B cell (primary cell): Measurements from ENCODE around the gene ARHGEF33. TPM values are rescaled to one million over a fixed set of nuclear protein-coding genes. Genes with fewer than 3 reads are reported as not detected.

Experiments used
- ATAC-seq: fragments of 200-7000 bp; cut with Tn5 transposase; one replicate; pipeline ENCODE4 v1.10.0; 2021; ENCODE audit warnings: low read depth, mild to moderate bottlenecking, moderate number of reproducible peaks, moderate library complexity
- CTCF ChIA-PET: fragments of 350-600 bp; sonication (Branson Sonifier 250); formaldehyde crosslinking; loops from one replicate; lab custom pipeline; 2021; ENCODE audit warnings: antibody characterized with exemption, inconsistent platforms; lab: Charles Lee
- POLR2A ChIA-PET: fragments of 350-600 bp; sonication (Branson Sonifier 250); formaldehyde crosslinking; loops from one replicate; lab custom pipeline; 2021; ENCODE audit warnings: antibody characterized with exemption; lab: Charles Lee
- DNase-seq: peaks from one replicate; pipeline ENCODE4 v3.0.0; 2013
- H2AFZ ChIP-seq: 2 replicates; pipeline ENCODE4 v1.6.1; 2012; ENCODE audit warnings: mild to moderate bottlenecking, low read depth, low read length; ENCODE audit not compliant: insufficient read depth, poor library complexity, severe bottlenecking
- H3K27ac ChIP-seq, 2 donors: 1 replicate in 1 of 2; 2 replicates in 1 of 2; pipeline ENCODE4 v1.5.1; 2012 to 2013; ENCODE audit warnings: low read length in 2 of 2, mild to moderate bottlenecking in 2 of 2, moderate library complexity in 1 of 2
- H3K27me3 ChIP-seq, 4 experiments: fragments of 200-600 bp in 1 of 4; sonication (generic) in 1 of 4; replicated peaks in 1 of 4; 1 replicate in 2 of 4; 2 replicates in 2 of 4; pipeline versions ENCODE4 v1.6.1 to v1.7.0; 2013 to 2016; ENCODE audit warnings: low read length in 3 of 4, mild to moderate bottlenecking in 2 of 4, mixed read lengths in 1 of 4, moderate library complexity in 1 of 4; ENCODE audit not compliant: insufficient read depth in 4 of 4, control insufficient read depth in 3 of 4; ENCODE audit errors: control extremely low read depth in 1 of 4
- H3K36me3 ChIP-seq, 2 experiments: replicated peaks in 1 of 2; 1 replicate in 1 of 2; 2 replicates in 1 of 2; pipeline versions ENCODE4 v1.6.1 to v1.7.1; 2013; ENCODE audit warnings: low read length in 1 of 2; ENCODE audit not compliant: insufficient read depth in 2 of 2, control insufficient read depth in 1 of 2; ENCODE audit errors: control extremely low read depth in 1 of 2, extremely low read depth in 1 of 2
- H3K4me1 ChIP-seq, 2 donors: fragments of 200-600 bp in 1 of 2; sonication (generic) in 1 of 2; 1 replicate in 1 of 2; 2 replicates in 1 of 2; pipeline versions ENCODE4 v1.5.1 to v1.6.1; 2013 to 2017; ENCODE audit warnings: low read length in 2 of 2; ENCODE audit not compliant: control insufficient read depth in 2 of 2, insufficient read depth in 2 of 2
- H3K4me2 ChIP-seq: replicated peaks from 2 replicates; pipeline ENCODE3; 2012; ENCODE audit warnings: mild to moderate bottlenecking, low read depth, low read length; ENCODE audit not compliant: poor library complexity, severe bottlenecking
- H3K4me3 ChIP-seq, 5 experiments: fragments of 200-600 bp in 1 of 5; sonication (generic) in 1 of 5; 1 replicate in 3 of 5; 2 replicates in 2 of 5; pipeline versions ENCODE4 v1.5.1 to v1.7.0; 2011 to 2016; ENCODE audit warnings: low read length in 4 of 5, mild to moderate bottlenecking in 4 of 5, low read depth in 2 of 5, control low read depth in 1 of 5, moderate library complexity in 1 of 5; ENCODE audit not compliant: insufficient read depth in 1 of 5; ENCODE audit errors: control extremely low read depth in 1 of 5, extremely low read depth in 1 of 5
- H3K79me2 ChIP-seq: fragments of 200-600 bp; sonication (generic); one replicate; pipeline ENCODE4 v1.6.0; 2016; ENCODE audit warnings: low read length; ENCODE audit not compliant: control insufficient read depth, insufficient read depth
- H3K9ac ChIP-seq: fragments of 200-600 bp; sonication (generic); 2 replicates; pipeline ENCODE4 v1.6.1; 2017; ENCODE audit warnings: mild to moderate bottlenecking, low read length, moderate library complexity
- H3K9me3 ChIP-seq, 3 donors: one replicate each; pipeline versions ENCODE4 v1.6.1 to v1.7.1; 2013; ENCODE audit warnings: low read length in 2 of 3; ENCODE audit not compliant: control insufficient read depth in 2 of 3, insufficient read depth in 1 of 3; ENCODE audit errors: control extremely low read depth in 1 of 3
- H4K20me1 ChIP-seq: 2 replicates; pipeline ENCODE4 v1.6.0; 2012; ENCODE audit warnings: mild to moderate bottlenecking, low read length; ENCODE audit not compliant: insufficient read depth, control insufficient read depth, poor library complexity, severe bottlenecking
- H3K27ac Mint-ChIP-seq: one replicate; pipeline ENCODE4 v1.8.0; 2021; ENCODE audit warnings: mixed read lengths
- H3K27me3 Mint-ChIP-seq: one replicate; pipeline ENCODE4 v1.8.0; 2021; ENCODE audit warnings: mixed read lengths
- H3K4me1 Mint-ChIP-seq: one replicate; pipeline ENCODE4 v1.8.0; 2021; ENCODE audit warnings: mixed read lengths
- H3K4me3 Mint-ChIP-seq: one replicate; pipeline ENCODE4 v1.8.0; 2021; ENCODE audit warnings: mixed read lengths
- H3K9me3 Mint-ChIP-seq: one replicate; pipeline ENCODE4 v1.8.0; 2022; ENCODE audit warnings: mixed read lengths; ENCODE audit not compliant: insufficient read depth
- EZH2 ChIP-seq: IDR thresholded peaks from 2 replicates; pipeline ENCODE4 v1.6.1; 2012; ENCODE audit warnings: borderline replicate concordance, low read depth, mild to moderate bottlenecking, moderate library complexity, low read length; ENCODE audit not compliant: insufficient read depth, poor library complexity, severe bottlenecking
- WGBS: methylation state at CpG from one replicate; pipeline ENCODE4 v1.1.5; 2013; ENCODE audit warnings: missing lambda C conversion rate; ENCODE audit not compliant: insufficient coverage; 5-methylcytosine and 5-hydroxymethylcytosine counted together
- intact Hi-C: fragments of 100-400 bp; cut with micrococcal nuclease; formaldehyde crosslinking; loops from one replicate; pipeline ENCODE4 v1.10.0; 2022
- polyA plus RNA-seq: library from polyadenylated mRNA; depleted of rRNA; stranded (reverse); fragments of >200 nt; gene quantifications from 2 replicates; pipeline ENCODE4 v1.2.3, GENCODE V29; 2012
- total RNA-seq, 2 donors: library from RNA; stranded (reverse); fragments of 120-200 nt in 1 of 2; gene quantifications; 1 replicate in 1 of 2; 2 replicates in 1 of 2; pipeline versions ENCODE4 v1.2.3 to v1.2.4, GENCODE V29; 2013 to 2022
- TF ChIP-seq, protein P1 (sequence below): fragments of 200-600 bp; IDR thresholded peaks from one replicate; pipeline ENCODE4 v1.8.0; 2022; ENCODE audit warnings: antibody characterized with exemption, mild to moderate bottlenecking

Gene ARHGEF33
- total and polyA plus RNA-seq, 2 donors (not counting 1 experiment from before 2014, with no cell fraction given) = 0.04 to 0.20 TPM

DNA sequence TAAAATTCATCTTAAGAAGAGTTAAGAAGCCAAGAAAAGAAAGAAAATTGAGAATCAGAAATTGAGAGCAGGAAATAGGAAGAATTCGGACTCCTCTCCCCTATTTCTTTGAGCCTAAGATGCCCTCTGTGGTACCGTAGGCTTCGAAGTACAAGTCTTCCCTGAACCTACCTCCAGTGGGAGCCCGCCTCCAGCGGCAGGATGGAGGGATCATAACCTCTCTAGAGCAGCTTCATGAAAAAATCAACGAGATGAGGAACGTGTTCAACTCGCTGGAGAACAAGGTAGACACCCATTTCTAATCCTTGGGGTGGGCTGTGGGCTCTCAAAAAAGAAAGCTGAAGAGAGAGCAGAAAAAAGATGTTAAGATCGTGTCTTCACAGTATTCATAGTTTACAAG is 36.3 kb downstream of the ARHGEF33 start:
- H2AFZ ChIP-seq = no peak overlapping the region
- TF ChIP-seq, protein P1, sequence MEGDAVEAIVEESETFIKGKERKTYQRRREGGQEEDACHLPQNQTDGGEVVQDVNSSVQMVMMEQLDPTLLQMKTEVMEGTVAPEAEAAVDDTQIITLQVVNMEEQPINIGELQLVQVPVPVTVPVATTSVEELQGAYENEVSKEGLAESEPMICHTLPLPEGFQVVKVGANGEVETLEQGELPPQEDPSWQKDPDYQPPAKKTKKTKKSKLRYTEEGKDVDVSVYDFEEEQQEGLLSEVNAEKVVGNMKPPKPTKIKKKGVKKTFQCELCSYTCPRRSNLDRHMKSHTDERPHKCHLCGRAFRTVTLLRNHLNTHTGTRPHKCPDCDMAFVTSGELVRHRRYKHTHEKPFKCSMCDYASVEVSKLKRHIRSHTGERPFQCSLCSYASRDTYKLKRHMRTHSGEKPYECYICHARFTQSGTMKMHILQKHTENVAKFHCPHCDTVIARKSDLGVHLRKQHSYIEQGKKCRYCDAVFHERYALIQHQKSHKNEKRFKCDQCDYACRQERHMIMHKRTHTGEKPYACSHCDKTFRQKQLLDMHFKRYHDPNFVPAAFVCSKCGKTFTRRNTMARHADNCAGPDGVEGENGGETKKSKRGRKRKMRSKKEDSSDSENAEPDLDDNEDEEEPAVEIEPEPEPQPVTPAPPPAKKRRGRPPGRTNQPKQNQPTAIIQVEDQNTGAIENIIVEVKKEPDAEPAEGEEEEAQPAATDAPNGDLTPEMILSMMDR = no peak
- no peak for TF ChIP-seq EZH2
- ChIA-PET POLR2A (interaction anchor here (0.6 kb wide), 1 partner anchor 172 kb away, joined by 4 read pairs; no protein-coding TSS in a partner anchor), CTCF (interaction anchor here (1.7 kb wide), 1 partner anchor 344 kb away, joined by 4 read pairs; no protein-coding TSS in a partner anchor)
- no peak overlapping the region for H3K27ac ChIP-seq
- no peaks in the 10 kb centered on the region for H3K9me3 Mint-ChIP-seq
- no peaks in the 10 kb centered on the region for H3K27me3 Mint-ChIP-seq
- H3K9me3 ChIP-seq = no peaks in the 10 kb centered on the region
- H3K4me3 Mint-ChIP-seq = no peak overlapping the region
- H3K4me1 ChIP-seq = no peaks in the 10 kb centered on the region
- intact Hi-C loops = no loop called here
- no peaks in the 10 kb centered on the region for H3K79me2 ChIP-seq
- 88% methylated on average over 6 of the region's 9 CpGs for WGBS
- no peak overlapping the region for H3K27ac Mint-ChIP-seq
- H3K9ac ChIP-seq = no peak overlapping the region
- H3K27me3 ChIP-seq = no peaks in the 10 kb centered on the region
- no peak overlapping the region for H3K4me3 ChIP-seq
- no peaks in the 10 kb centered on the region for H3K36me3 ChIP-seq
- ATAC-seq (no peak), DNase-seq (no peak)
- H4K20me1 ChIP-seq = no peaks in the 10 kb centered on the region
- no peaks in the 10 kb centered on the region for H3K4me1 Mint-ChIP-seq
- H3K4me2 ChIP-seq = no peak overlapping the region

DNA sequence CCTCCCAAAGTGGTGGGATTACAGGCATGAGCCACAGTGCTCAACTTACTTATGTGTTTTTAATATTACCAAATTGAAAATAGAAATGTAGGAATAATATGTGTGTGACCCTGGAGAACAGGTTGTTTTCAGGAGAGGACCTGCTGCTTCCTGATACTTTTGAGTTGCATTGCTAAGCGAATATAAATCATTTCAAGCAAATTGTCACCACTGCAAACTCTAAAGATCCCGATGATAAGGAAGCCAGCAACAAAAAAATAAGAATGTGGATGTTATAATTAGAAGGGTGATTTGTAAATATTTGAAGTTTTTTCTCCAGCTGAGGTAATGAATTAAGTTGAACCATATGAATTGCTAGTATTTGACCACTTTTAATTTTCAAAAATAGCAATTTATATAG is 40.9 kb downstream of the ARHGEF33 start:
- H4K20me1 ChIP-seq = no peaks in the 10 kb centered on the region
- no peaks in the 10 kb centered on the region for H3K27me3 ChIP-seq
- Mint-ChIP-seq H3K27ac (no peak overlapping the region), H3K4me3 (no peak overlapping the region), H3K27me3 (peaks cover 9% of the 10 kb centered on the region), H3K4me1 (peaks cover 2% of the 10 kb centered on the region), H3K9me3 (no peaks in the 10 kb centered on the region)
- no peaks in the 10 kb centered on the region for H3K79me2 ChIP-seq
- intact Hi-C loops = no loop called here
- ATAC-seq (no peak), DNase-seq (no peak)
- no peak overlapping the region for H2AFZ ChIP-seq
- CTCF ChIA-PET = no interaction called here
- POLR2A ChIA-PET = no interaction called here
- H3K4me1 ChIP-seq = no peaks in the 10 kb centered on the region
- no peak overlapping the region for H3K27ac ChIP-seq
- no peak overlapping the region for H3K4me3 ChIP-seq
- H3K4me2 ChIP-seq = no peak overlapping the region
- H3K36me3 ChIP-seq = no peaks in the 10 kb centered on the region
- H3K9ac ChIP-seq = no peak overlapping the region
- no CpG with 5 or more reads among the region's 2 CpGs for WGBS
- no peaks in the 10 kb centered on the region for H3K9me3 ChIP-seq
- TF ChIP-seq EZH2 = no peak
- TF ChIP-seq, protein P1 = no peak
